HCT116 (cell line): Measurements from ENCODE around the gene CD40. TPM values are rescaled to one million over a fixed set of nuclear protein-coding genes. Genes with fewer than 3 reads are reported as not detected.

Experiments
- ATAC-seq: fragments of 200-7000 bp; cut with Tn5 transposase; 2 replicates; pipeline ENCODE4 v1.9.1; 2020; ENCODE audit warnings: mild to moderate bottlenecking, moderate library complexity
- BruUV-seq: library from RNA; stranded (reverse); fragments of 400-500 nt; replicated peaks from 2 replicates; lab custom pipeline; 2021; lab: Mats Ljungman, UMichigan
- CTCF ChIA-PET: fragments of 300-600 bp; sonication (Branson Sonifier 250); formaldehyde crosslinking; loops from one replicate; lab custom pipeline; 2021; ENCODE audit warnings: antibody characterized with exemption; lab: Charles Lee
- POLR2A ChIA-PET: fragments of 300-600, 350-600 bp; sonication (Branson Sonifier 250); formaldehyde crosslinking; loops from one replicate; lab custom pipeline; 2021; ENCODE audit warnings: antibody characterized with exemption; lab: Charles Lee
- RAD21 ChIA-PET, 2 experiments: fragments of 300-600 bp; sonication (Branson Sonifier 250); formaldehyde crosslinking; loops; one replicate each; lab custom pipeline; 2023; ENCODE audit warnings: low total read pairs in 2 of 2; ENCODE audit not compliant: uncharacterized antibody in 2 of 2, unreplicated experiment in 2 of 2, low non-redundant PET in 1 of 2; lab: Charles Lee
- DNase-seq: peaks from one replicate; pipeline ENCODE4 v3.0.0-alpha.2; 2010; ENCODE audit warnings: low read depth, low spot score
- H2AFZ ChIP-seq: fragments of 200-600 bp; shearing (Covaris generic), sonication (generic); 2 replicates; pipeline ENCODE4 v1.6.1; 2017; ENCODE audit warnings: low read depth, mixed run types, mixed read lengths, antibody characterized with exemption, low read length; ENCODE audit not compliant: poor library complexity, severe bottlenecking
- H3K27ac ChIP-seq: 2 replicates; pipeline ENCODE4 v1.5.1; 2012; ENCODE audit warnings: low read depth, low read length
- H3K27me3 ChIP-seq: fragments of 200-600 bp; sonication (generic); 2 replicates; pipeline ENCODE4 v1.6.1; 2016; ENCODE audit warnings: mixed run types, low read length, mixed read lengths; ENCODE audit not compliant: insufficient read depth
- H3K36me3 ChIP-seq, 2 experiments: fragments of 200-500 bp in 1 of 2; fragments of 200-600 bp in 1 of 2; sonication (Bioruptor generic) in 1 of 2; sonication (generic) in 1 of 2; 2 replicates each; pipeline versions ENCODE4 v1.5.1 to v1.6.1; 2014 to 2016; ENCODE audit warnings: low read length in 2 of 2, inconsistent platforms in 1 of 2, mixed read lengths in 1 of 2, mixed run types in 1 of 2; ENCODE audit not compliant: insufficient read depth in 2 of 2, control insufficient read depth in 1 of 2
- H3K4me1 ChIP-seq, 2 experiments: fragments of 200-600 bp in 1 of 2; sonication (generic) in 1 of 2; 2 replicates each; pipeline versions ENCODE4 v1.5.1 to v1.6.1; 2012 to 2017; ENCODE audit warnings: low read length in 2 of 2, inconsistent platforms in 1 of 2, mild to moderate bottlenecking in 1 of 2, mixed read lengths in 1 of 2, mixed run types in 1 of 2, moderate library complexity in 1 of 2; ENCODE audit not compliant: insufficient read depth in 2 of 2, control insufficient read depth in 1 of 2
- H3K4me2 ChIP-seq: fragments of 200-600 bp; sonication (generic); 2 replicates; pipeline ENCODE4 v1.6.1; 2017; ENCODE audit warnings: mixed run types, low read length, mixed read lengths
- H3K4me3 ChIP-seq, 2 experiments: fragments of 200-600 bp in 1 of 2; sonication (generic) in 1 of 2; replicated peaks in 1 of 2; 2 replicates each; pipeline ENCODE4 v1.5.1; 2011 to 2016; ENCODE audit warnings: low read length in 2 of 2, control low read depth in 1 of 2, low read depth in 1 of 2, mild to moderate bottlenecking in 1 of 2, mixed read lengths in 1 of 2, mixed run types in 1 of 2
- H3K79me2 ChIP-seq: fragments of 200-600 bp; sonication (generic); 2 replicates; pipeline ENCODE4 v1.6.1; 2017; ENCODE audit warnings: mild to moderate bottlenecking, mixed run types, low read length, moderate library complexity, mixed read lengths; ENCODE audit not compliant: insufficient read depth
- H3K9ac ChIP-seq: fragments of 200-600 bp; sonication (generic); 2 replicates; pipeline ENCODE4 v1.6.1; 2016; ENCODE audit warnings: low read length, mixed read lengths
- H3K9me2 ChIP-seq: fragments of 200-600 bp; sonication (generic), shearing (Covaris generic); 2 replicates; pipeline ENCODE4 v1.6.1; 2017; ENCODE audit warnings: mixed run types, mild to moderate bottlenecking, moderate library complexity; ENCODE audit not compliant: insufficient read depth
- H3K9me3 ChIP-seq, 2 experiments: fragments of 200-500 bp in 1 of 2; fragments of 200-600 bp in 1 of 2; sonication (Bioruptor generic) in 1 of 2; sonication (generic) in 1 of 2; 2 replicates each; pipeline ENCODE4 v1.6.1; 2014 to 2017; ENCODE audit warnings: low read length in 2 of 2, mixed read lengths in 2 of 2, inconsistent platforms in 1 of 2, low read depth in 1 of 2, mild to moderate bottlenecking in 1 of 2, mixed run types in 1 of 2, moderate library complexity in 1 of 2; ENCODE audit not compliant: control insufficient read depth in 1 of 2, insufficient read depth in 1 of 2
- H4K20me1 ChIP-seq: fragments of 200-600 bp; sonication (generic), shearing (Covaris generic); 2 replicates; pipeline ENCODE4 v1.6.1; 2017; ENCODE audit warnings: mixed run types, mild to moderate bottlenecking, moderate library complexity; ENCODE audit not compliant: insufficient read depth
- CBX3 ChIP-seq: IDR thresholded peaks from 2 replicates; pipeline ENCODE4 v1.6.1; 2012; ENCODE audit warnings: low read depth
- CEBPB ChIP-seq: IDR thresholded peaks from 2 replicates; pipeline ENCODE4 v1.6.1; 2012; ENCODE audit warnings: low read depth
- CTCF ChIP-seq, 3 experiments: fragments of 200-600 bp in 1 of 3; sonication (generic) in 1 of 3; IDR thresholded peaks in 2 of 3; conservative IDR thresholded peaks in 1 of 3; 2 replicates each; pipeline ENCODE4 v1.5.1; 2012 to 2017; ENCODE audit warnings: low read depth in 2 of 3, low read length in 2 of 3, antibody characterized with exemption in 1 of 3, borderline replicate concordance in 1 of 3, control low read depth in 1 of 3, mild to moderate bottlenecking in 1 of 3, mixed read lengths in 1 of 3, mixed run types in 1 of 3, moderate library complexity in 1 of 3; ENCODE audit not compliant: insufficient read depth in 1 of 3
- EGR1 ChIP-seq: IDR thresholded peaks from 2 replicates; pipeline ENCODE4 v1.6.1; 2012; ENCODE audit warnings: low read depth
- ELF1 ChIP-seq: IDR thresholded peaks from 2 replicates; pipeline ENCODE4 v1.6.1; 2012; ENCODE audit warnings: low read depth, borderline replicate concordance
- EZH2 ChIP-seq: fragments of 200-600 bp; sonication (generic); IDR thresholded peaks from 2 replicates; pipeline ENCODE4 v1.6.1; 2017; ENCODE audit warnings: antibody characterized with exemption, mixed run types
- FOSL1 ChIP-seq: IDR thresholded peaks from 2 replicates; pipeline ENCODE4 v1.6.1; 2012; ENCODE audit warnings: low read depth
- POLR2A ChIP-seq: IDR thresholded peaks from 2 replicates; pipeline ENCODE4 v1.7.0; 2011; ENCODE audit warnings: borderline replicate concordance; ENCODE audit not compliant: insufficient read depth, insufficient read length; ENCODE audit errors: extremely low read depth
- RAD21 ChIP-seq: IDR thresholded peaks from 2 replicates; pipeline ENCODE4 v1.6.1; 2012; ENCODE audit warnings: low read depth, mild to moderate bottlenecking
- SIN3A ChIP-seq: IDR thresholded peaks from 2 replicates; pipeline ENCODE4 v1.6.1; 2012; ENCODE audit warnings: low read depth
- SP1 ChIP-seq: IDR thresholded peaks from 2 replicates; pipeline ENCODE4 v1.6.1; 2012; ENCODE audit warnings: low read depth
- SRF ChIP-seq: IDR thresholded peaks from 2 replicates; pipeline ENCODE4 v1.6.1; 2012; ENCODE audit warnings: low read depth
- TCF7L2 ChIP-seq: IDR thresholded peaks from 2 replicates; pipeline ENCODE4 v1.7.0; 2011; ENCODE audit warnings: borderline replicate concordance, inconsistent platforms; ENCODE audit not compliant: insufficient read depth, insufficient read length; ENCODE audit errors: extremely low read depth
- YY1 ChIP-seq: IDR thresholded peaks from 2 replicates; pipeline ENCODE4 v1.6.1; 2011; ENCODE audit warnings: low read length, low read depth, moderate library complexity, mild to moderate bottlenecking; ENCODE audit not compliant: insufficient replicate concordance; ENCODE audit errors: extremely low read depth
- ZBTB33 ChIP-seq: IDR thresholded peaks from 2 replicates; pipeline ENCODE4 v1.6.1; 2011; ENCODE audit warnings: mild to moderate bottlenecking, low read length, moderate library complexity; ENCODE audit not compliant: insufficient replicate concordance; ENCODE audit errors: extremely low read depth
- ZFX ChIP-seq: fragments of 450-650 bp; IDR thresholded peaks from 2 replicates; pipeline ENCODE4 v1.6.1; 2017
- ZNF274 ChIP-seq: fragments of 200-500 bp; sonication (Bioruptor generic); IDR thresholded peaks from 2 replicates; pipeline ENCODE4 v1.6.1; 2014; ENCODE audit warnings: mild to moderate bottlenecking, low read depth, low read length, inconsistent platforms
- intact Hi-C: fragments of 100-400 bp; cut with micrococcal nuclease; formaldehyde crosslinking; loops from 2 replicates; pipeline ENCODE4 v1.10.0; 2022
- total RNA-seq: library from RNA; stranded (reverse); gene quantifications from one replicate; pipeline ENCODE4 v1.2.1, GENCODE V29; 2021; ENCODE audit not compliant: unreplicated experiment
- TF ChIP-seq, protein P1 (sequence below): IDR thresholded peaks from 2 replicates; pipeline ENCODE4 v1.6.1; 2012

CD40 gene
- total RNA-seq, 1 experiment from 2014 or later = 21.3 TPM

DNA sequence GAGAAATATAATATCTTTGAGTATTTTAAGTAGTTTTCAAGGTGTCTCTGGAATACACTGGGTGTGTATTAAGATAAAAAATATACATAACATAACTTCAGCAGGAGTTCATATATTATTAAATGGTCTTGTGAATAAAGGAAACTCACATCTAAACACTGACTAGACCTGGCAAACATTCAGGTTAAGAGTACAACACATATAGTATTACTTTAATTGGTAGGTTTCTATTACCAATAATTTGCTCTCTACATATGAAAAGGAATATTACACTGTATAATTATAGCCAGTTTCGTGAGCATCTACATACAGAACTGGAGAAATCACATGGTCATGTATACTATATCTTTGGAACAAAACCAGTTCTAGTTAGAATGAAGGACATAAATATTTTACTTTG is 37.0 kb upstream of the CD40 start (continued):
- TF ChIP-seq CTCF (IDR thresholded peaks at IDR 0.05 in 2 of 3, conservative IDR thresholded peaks at IDR 0.05 in 1 of 3; ENCODE audit: borderline replicate concordance in 1 of 3, insufficient read depth in 1 of 3, low read depth in 2 of 3, low read length in 2 of 3) = no peak
- no peak for TF ChIP-seq SIN3A
- no peak for TF ChIP-seq TCF7L2
- no peak for TF ChIP-seq CBX3
- no peak for TF ChIP-seq FOSL1

DNA sequence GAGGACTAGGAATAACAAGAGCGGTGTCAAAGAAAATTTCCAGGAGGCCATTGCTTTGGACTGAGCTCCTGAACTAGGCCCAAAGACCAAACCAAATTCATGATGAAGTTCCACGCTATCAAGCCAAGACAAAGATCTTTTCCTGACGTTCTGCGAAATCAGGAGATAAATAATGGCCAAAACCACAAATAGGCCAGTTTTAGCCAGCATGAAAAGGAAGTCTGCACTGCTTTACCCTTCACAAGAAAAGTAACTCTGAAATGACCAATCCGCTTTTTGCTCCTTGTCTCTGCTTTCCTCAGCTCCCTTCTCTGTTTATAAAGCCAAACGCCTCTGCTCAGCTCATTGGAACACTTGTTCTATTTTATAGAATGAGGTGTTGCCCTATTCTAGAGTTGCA is 35.0 kb upstream of the CD40 start:
- H3K9ac ChIP-seq = no peak overlapping the region
- ATAC-seq = no peak
- no peak overlapping the region for H3K4me2 ChIP-seq
- peaks cover 22 to 36% of the 10 kb centered on the region in 2 experiments for H3K4me1 ChIP-seq
- no peaks in the 10 kb centered on the region for H3K9me3 ChIP-seq
- no peak overlapping the region for H2AFZ ChIP-seq
- H3K27me3 ChIP-seq = no peaks in the 10 kb centered on the region
- TF ChIP-seq POLR2A (no peak), EGR1 (no peak), ZNF274 (no peak), CEBPB (no peak), TCF7L2 (no peak), ZFX (no peak), CBX3 (no peak), ELF1 (no peak), RAD21 (no peak), EZH2 (no peak), ZBTB33 (no peak), SRF (no peak), YY1 (no peak), SP1 (no peak)
- TF ChIP-seq, protein P1, sequence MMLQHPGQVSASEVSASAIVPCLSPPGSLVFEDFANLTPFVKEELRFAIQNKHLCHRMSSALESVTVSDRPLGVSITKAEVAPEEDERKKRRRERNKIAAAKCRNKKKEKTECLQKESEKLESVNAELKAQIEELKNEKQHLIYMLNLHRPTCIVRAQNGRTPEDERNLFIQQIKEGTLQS = no peak
- H3K79me2 ChIP-seq = peaks cover 98% of the 10 kb centered on the region
- ChIA-PET RAD21 (no interaction called here), CTCF (interaction anchor here (1.0 kb wide), 1 partner anchor 113 kb away, joined by 4 read pairs; no protein-coding TSS in a partner anchor), POLR2A (no interaction called here)
- BruUV-seq = no TSS peak
- H4K20me1 ChIP-seq = peaks cover 41% of the 10 kb centered on the region; the same call in 1 of the 2 replicates
- H3K27ac ChIP-seq = no peak overlapping the region
- H3K36me3 ChIP-seq = peaks cover 4 to 13% of the 10 kb centered on the region in 2 experiments; a peak in 3 of 4 replicates
- intact Hi-C loops = no loop called here
- H3K9me2 ChIP-seq = no peaks in the 10 kb centered on the region
- no peak for DNase-seq
- no peak overlapping the region for H3K4me3 ChIP-seq
